Body of pancreas (tissue), 4 donors: ENCODE measurements around the gene PRG2. TPM values are rescaled to one million over a fixed set of nuclear protein-coding genes. Genes with fewer than 3 reads are reported as not detected.

ENCODE experiments used
- ATAC-seq: fragments of 150-250 bp; one replicate; pipeline ENCODE4 v1.9.1; 2016
- DNase-seq, 4 donors: peaks; one replicate each; pipeline ENCODE4 v3.0.0-alpha.2; 2019
- H3K27ac ChIP-seq, 4 donors: fragments of 200-600 bp; sonication (generic); 1 replicate in 3 of 4; 2 replicates in 1 of 4; pipeline versions ENCODE4 v1.5.1 to v1.6.1; 2016 to 2019; ENCODE audit warnings: mild to moderate bottlenecking in 1 of 4, mixed read lengths in 1 of 4, moderate library complexity in 1 of 4
- H3K27me3 ChIP-seq, 2 donors: fragments of 200-600 bp; sonication (generic); one replicate each; pipeline ENCODE4 v1.6.0; 2016; ENCODE audit warnings: mild to moderate bottlenecking in 1 of 2
- H3K36me3 ChIP-seq, 2 donors: fragments of 200-600 bp; sonication (generic); replicated peaks in 1 of 2; 2 replicates each; pipeline ENCODE4 v1.5.1; 2016; ENCODE audit warnings: low read depth in 2 of 2; ENCODE audit not compliant: insufficient read depth in 1 of 2
- H3K4me1 ChIP-seq: fragments of 200-600 bp; sonication (generic); one replicate; pipeline ENCODE4 v1.6.0; 2016
- H3K4me3 ChIP-seq, 2 donors: fragments of 200-600 bp; sonication (generic); 1 replicate in 1 of 2; 2 replicates in 1 of 2; pipeline ENCODE4 v1.5.1; 2016 to 2019
- H3K9me3 ChIP-seq, 3 donors: fragments of 200-600 bp; sonication (generic); 1 replicate in 2 of 3; 2 replicates in 1 of 3; pipeline ENCODE4 v1.5.1; 2016
- POLR2A ChIP-seq, 3 donors: fragments of 450-650 bp; IDR thresholded peaks; one replicate each; pipeline ENCODE4 v1.6.1; 2016; ENCODE audit warnings: antibody characterized with exemption in 3 of 3, mild to moderate bottlenecking in 2 of 3
- WGBS, 2 donors: methylation state at CpG; one replicate each; pipeline ENCODE4 v1.1.5; 2017; 5-methylcytosine and 5-hydroxymethylcytosine counted together
- intact Hi-C: fragments of 100-400 bp; cut with DNase I; formaldehyde crosslinking; loops from one replicate; pipeline ENCODE4 v1.15.1; 2023
- total RNA-seq, 2 donors: library from RNA; depleted of rRNA; stranded (reverse); fragments of >200 nt; gene quantifications; one replicate each; pipeline ENCODE4 v1.1.0, GENCODE V29; 2016
- TF ChIP-seq, protein P1 (sequence below), 7 experiments: fragments of 450-650 bp in 4 of 7; fragments of 200-600 bp in 3 of 7; sonication (generic) in 3 of 7; IDR thresholded peaks; one replicate each; pipeline ENCODE4 v1.5.1; 2016 to 2019; ENCODE audit warnings: antibody characterized with exemption in 7 of 7

PRG2 gene
- total RNA-seq, 2 donors from 2014 or later = not detected

GRCh38 chr11:57359396-57359795 lies 31.1 kb downstream of the PRG2 start:
- ATAC-seq (no peak), DNase-seq (no peak)
- H3K4me1 ChIP-seq = peaks cover 51% of the 10 kb centered on the region
- no peaks in the 10 kb centered on the region for H3K36me3 ChIP-seq
- peak overlapping the region; percentile 52 to 81 (median 72) for H3K27ac ChIP-seq
- WGBS, 2 donors = 77 to 90% methylated on average over 2 to 5 of the region's 5 CpGs
- no peak overlapping the region for H3K4me3 ChIP-seq
- H3K27me3 ChIP-seq = no peaks in the 10 kb centered on the region
- intact Hi-C loops = loop anchor here (10.0 kb wide), 1 partner anchor 285 kb away; the partner anchor contains the start of gene YPEL4
- no peaks in the 10 kb centered on the region for H3K9me3 ChIP-seq
- TF ChIP-seq, protein P1, sequence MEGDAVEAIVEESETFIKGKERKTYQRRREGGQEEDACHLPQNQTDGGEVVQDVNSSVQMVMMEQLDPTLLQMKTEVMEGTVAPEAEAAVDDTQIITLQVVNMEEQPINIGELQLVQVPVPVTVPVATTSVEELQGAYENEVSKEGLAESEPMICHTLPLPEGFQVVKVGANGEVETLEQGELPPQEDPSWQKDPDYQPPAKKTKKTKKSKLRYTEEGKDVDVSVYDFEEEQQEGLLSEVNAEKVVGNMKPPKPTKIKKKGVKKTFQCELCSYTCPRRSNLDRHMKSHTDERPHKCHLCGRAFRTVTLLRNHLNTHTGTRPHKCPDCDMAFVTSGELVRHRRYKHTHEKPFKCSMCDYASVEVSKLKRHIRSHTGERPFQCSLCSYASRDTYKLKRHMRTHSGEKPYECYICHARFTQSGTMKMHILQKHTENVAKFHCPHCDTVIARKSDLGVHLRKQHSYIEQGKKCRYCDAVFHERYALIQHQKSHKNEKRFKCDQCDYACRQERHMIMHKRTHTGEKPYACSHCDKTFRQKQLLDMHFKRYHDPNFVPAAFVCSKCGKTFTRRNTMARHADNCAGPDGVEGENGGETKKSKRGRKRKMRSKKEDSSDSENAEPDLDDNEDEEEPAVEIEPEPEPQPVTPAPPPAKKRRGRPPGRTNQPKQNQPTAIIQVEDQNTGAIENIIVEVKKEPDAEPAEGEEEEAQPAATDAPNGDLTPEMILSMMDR (IDR thresholded peaks at IDR 0.05) = no peak
- no peak for TF ChIP-seq POLR2A (IDR thresholded peaks at IDR 0.05)

DNA sequence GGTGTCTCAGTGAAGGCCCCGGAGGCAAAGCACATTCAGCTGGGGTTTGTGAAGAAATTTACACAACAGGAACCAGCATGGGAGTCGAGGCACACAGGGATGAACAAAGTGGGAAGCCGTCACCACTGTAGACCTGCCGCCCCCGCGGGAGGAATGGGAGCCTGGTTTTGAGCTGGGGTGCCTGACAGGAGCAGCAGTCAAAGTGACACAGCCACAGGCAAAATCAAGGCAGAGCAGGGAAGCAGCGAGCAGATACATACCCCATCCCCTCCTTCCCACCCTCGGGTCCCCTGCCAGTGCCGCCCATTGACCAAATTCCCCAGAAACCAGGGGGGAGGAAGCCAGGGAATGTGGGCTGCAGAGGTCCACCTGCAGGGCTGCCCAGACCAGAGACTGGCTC lies 31.5 kb downstream of the PRG2 start:
- H3K27ac ChIP-seq = peak overlapping the region; percentile 52 to 81 (median 72)
- 60 to 63% methylated on average over 9 of the region's 9 CpGs for WGBS, 2 donors
- DNase-seq = no peak

DNA sequence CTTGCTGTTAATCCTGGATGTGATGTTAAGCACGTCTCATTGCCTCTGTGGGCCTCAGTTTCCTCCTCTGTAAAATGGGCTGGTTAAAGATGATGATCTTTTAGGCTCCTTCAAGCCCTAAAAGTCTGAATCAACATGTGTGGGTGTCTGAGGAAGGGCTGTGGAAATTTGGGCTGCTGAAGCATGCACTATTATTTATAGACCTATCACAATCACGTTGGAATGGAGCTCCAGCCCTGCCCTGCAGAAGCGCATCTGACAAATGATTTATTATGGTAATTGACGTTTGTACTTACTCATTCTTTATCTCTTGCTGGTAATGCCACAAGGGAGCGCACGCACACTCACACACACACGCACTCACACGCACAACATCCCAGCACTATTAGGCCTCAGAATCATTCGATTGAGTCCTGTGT lies 31.9 kb downstream of the PRG2 start:
- H3K9me3 ChIP-seq = no peaks in the 10 kb centered on the region
- no peak overlapping the region for H3K4me3 ChIP-seq
- TF ChIP-seq POLR2A (IDR thresholded peaks at IDR 0.05) = no peak
- TF ChIP-seq, protein P1 (IDR thresholded peaks at IDR 0.05) = no peak
- no peaks in the 10 kb centered on the region for H3K27me3 ChIP-seq
- peak overlapping the region; percentile 52 to 81 (median 72) for H3K27ac ChIP-seq
- ATAC-seq (no peak), DNase-seq (no peak)
- 56% methylated on average over 9 of the region's 9 CpGs for WGBS, 2 donors
- intact Hi-C loops = loop anchor here (10.0 kb wide), 1 partner anchor 286 kb away; the partner anchor contains the start of gene YPEL4
- peaks cover 44% of the 10 kb centered on the region for H3K4me1 ChIP-seq
- no peaks in the 10 kb centered on the region for H3K36me3 ChIP-seq

More for the DNA sequence above, 31.5 kb downstream of the PRG2 start:
- TF ChIP-seq POLR2A (IDR thresholded peaks at IDR 0.05) = no peak
- TF ChIP-seq, protein P1 (IDR thresholded peaks at IDR 0.05) = no peak
- intact Hi-C loops = loop anchor here (10.0 kb wide), 1 partner anchor 286 kb away; the partner anchor contains the start of gene YPEL4
- Histone ChIP-seq H3K27me3 (no peaks in the 10 kb centered on the region), H3K36me3 (no peaks in the 10 kb centered on the region), H3K4me3 (no peak overlapping the region), H3K4me1 (peaks cover 48% of the 10 kb centered on the region), H3K9me3 (no peaks in the 10 kb centered on the region)
- no peak for ATAC-seq

DNA sequence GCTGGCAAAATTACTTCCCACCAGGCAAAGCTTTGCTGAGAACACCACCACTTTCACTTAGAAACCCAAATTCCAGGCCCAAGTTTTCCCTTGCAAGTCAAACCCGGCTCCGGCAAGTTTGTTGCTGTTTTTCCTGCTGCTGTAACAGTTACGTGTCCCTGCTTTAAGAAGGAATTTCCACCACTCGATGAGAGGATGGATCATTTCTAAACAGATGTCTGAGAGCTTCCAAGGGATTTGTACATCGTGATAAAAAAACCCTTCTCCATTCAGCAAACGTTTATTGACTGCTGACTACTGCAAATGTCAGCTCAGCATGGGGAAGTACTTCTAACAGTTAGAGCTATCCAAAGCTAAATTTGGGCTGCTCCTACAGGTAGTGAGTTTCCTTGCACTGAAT lies 32.6 kb downstream of the PRG2 start:
- Histone ChIP-seq H3K9me3 (no peaks in the 10 kb centered on the region), H3K27ac (peak overlapping the region; percentile 36 to 77 (median 54)), H3K36me3 (no peaks in the 10 kb centered on the region), H3K4me1 (peaks cover 38% of the 10 kb centered on the region), H3K27me3 (no peaks in the 10 kb centered on the region), H3K4me3 (no peak overlapping the region)
- intact Hi-C loops = loop anchor here (10.0 kb wide), 1 partner anchor 287 kb away; the partner anchor contains the start of gene YPEL4
- WGBS, 2 donors = 48 to 51% methylated on average over 6 of the region's 6 CpGs
- no peak for ATAC-seq
- TF ChIP-seq POLR2A (IDR thresholded peaks at IDR 0.05) = no peak
- TF ChIP-seq, protein P1 (IDR thresholded peaks at IDR 0.05) = no peak
- no peak for DNase-seq

- no peak for ATAC-seq
- Histone ChIP-seq H3K27me3 (no peaks in the 10 kb centered on the region), H3K4me1 (peaks cover 38% of the 10 kb centered on the region), H3K27ac (peak overlapping the region; percentile 36 to 77 (median 54)), H3K4me3 (no peak overlapping the region), H3K9me3 (no peaks in the 10 kb centered on the region), H3K36me3 (no peaks in the 10 kb centered on the region)
- intact Hi-C loops = loop anchor here (10.0 kb wide), 1 partner anchor 287 kb away; the partner anchor contains the start of gene YPEL4
- no peak for DNase-seq
- 81 to 84% methylated on average over 3 of the region's 3 CpGs for WGBS, 2 donors
- TF ChIP-seq, protein P1 (IDR thresholded peaks at IDR 0.05) = no peak
- no peak for TF ChIP-seq POLR2A (IDR thresholded peaks at IDR 0.05)
Measured at GRCh38 chr11:57357310-57357709, 33.1 kb downstream of the PRG2 start.
